ENCODE measurements around the gene KIF26A. TPM values are rescaled to one million over a fixed set of nuclear protein-coding genes. Genes with fewer than 3 reads are reported as not detected.
"Not testable (repeated sequence)": the region's sequence is repeated elsewhere in the genome, so short reads cannot be mapped to it uniquely, and the experiment has no call there.

KIF26A gene
- total RNA-seq, 1 donor from 2014 or later: 20.0 TPM

DNA sequence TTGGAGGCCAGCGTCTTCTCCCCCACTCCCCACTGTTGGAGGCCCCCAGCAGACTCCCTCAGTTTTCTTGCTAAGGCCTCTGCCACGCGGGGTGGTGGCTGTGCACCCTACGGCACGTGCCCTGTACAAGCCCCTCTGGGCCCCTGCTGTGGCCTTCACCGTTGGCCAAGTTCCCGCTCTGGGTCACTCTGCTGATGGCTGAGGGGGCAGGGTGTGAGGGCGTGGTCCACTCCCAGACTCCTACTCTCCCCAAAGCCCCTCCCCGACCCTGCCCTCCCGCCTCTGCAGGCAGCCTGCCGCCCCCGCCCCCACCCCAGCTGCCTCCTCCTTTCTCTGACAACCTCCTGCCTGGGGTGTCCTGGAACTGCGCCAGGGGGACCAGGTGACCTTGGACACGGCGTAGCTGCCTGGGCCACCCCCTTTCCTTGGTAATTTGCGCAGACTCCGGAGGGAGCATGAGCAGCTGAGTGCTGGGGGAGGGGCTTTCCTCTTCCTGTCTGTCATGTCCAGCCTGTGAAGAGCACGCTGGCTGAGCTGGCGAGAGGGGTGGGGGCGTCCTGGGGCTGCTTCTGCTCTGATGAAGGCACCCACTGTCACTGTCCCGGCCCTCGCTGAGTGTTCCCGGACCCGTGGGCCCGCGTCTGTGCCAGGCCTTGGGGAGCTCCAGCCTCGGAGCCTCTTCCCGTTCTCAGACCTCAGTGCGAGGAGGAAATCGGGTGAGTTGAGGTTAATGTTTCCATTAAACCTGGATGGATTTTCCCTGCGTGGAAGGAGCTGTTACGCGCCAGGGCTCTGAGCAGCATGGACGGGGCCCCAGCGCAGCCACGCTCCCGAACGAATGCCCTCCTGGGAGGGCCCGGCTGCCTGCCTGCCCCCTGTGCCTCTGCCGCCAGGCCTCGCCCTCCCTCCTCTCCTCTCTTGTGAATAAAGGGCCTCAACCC lies 85.0 kb downstream of the KIF26A start:
- H3K4me3 Mint-ChIP-seq: peak overlapping the region; percentile 68
- H3K36me3 Mint-ChIP-seq: no peaks in the 10 kb centered on the region
- peaks cover 6% of the 10 kb centered on the region for H3K9me3 Mint-ChIP-seq
- peaks cover 6% of the 10 kb centered on the region for H3K27me3 Mint-ChIP-seq (ENCODE audit: low read depth)
- TF ChIP-seq CTCF (IDR thresholded peaks at IDR 0.05; ENCODE audit: unreplicated experiment): no peak
- peak overlapping the region; percentile 92 for H3K27ac Mint-ChIP-seq
- H3K4me1 Mint-ChIP-seq: peaks cover 32% of the 10 kb centered on the region
- DNase-seq (ENCODE audit: low spot score in 2 of 2, unreplicated experiment in 2 of 2): no peak

GRCh38 chr14:104224131-104224505 lies 85.7 kb downstream of the KIF26A start:
- peak overlapping the region; percentile 92 for H3K27ac Mint-ChIP-seq
- no peak for TF ChIP-seq CTCF (IDR thresholded peaks at IDR 0.05; ENCODE audit: unreplicated experiment)
- H3K9me3 Mint-ChIP-seq: peaks cover 6% of the 10 kb centered on the region
- no peak for DNase-seq (ENCODE audit: low spot score in 2 of 2, unreplicated experiment in 2 of 2)
- H3K36me3 Mint-ChIP-seq: no peaks in the 10 kb centered on the region
- peaks cover 32% of the 10 kb centered on the region for H3K4me1 Mint-ChIP-seq
- H3K4me3 Mint-ChIP-seq: peak overlapping the region; percentile 68
- peaks cover 6% of the 10 kb centered on the region for H3K27me3 Mint-ChIP-seq (ENCODE audit: low read depth)

GRCh38 chr14:104224506-104225277 lies 86.3 kb downstream of the KIF26A start:
- Mint-ChIP-seq H3K9me3 (peaks cover 6% of the 10 kb centered on the region), H3K4me3 (peak overlapping the region; percentile 68), H3K4me1 (peaks cover 32% of the 10 kb centered on the region), H3K36me3 (no peaks in the 10 kb centered on the region), H3K27me3 (ENCODE audit: low read depth) (peaks cover 6% of the 10 kb centered on the region), H3K27ac (peak overlapping the region; percentile 92)
- peak in 1 of 2 experiments; percentile 63 for DNase-seq (ENCODE audit: low spot score in 2 of 2, unreplicated experiment in 2 of 2)
- peak; percentile 68 for TF ChIP-seq CTCF (IDR thresholded peaks at IDR 0.05; ENCODE audit: unreplicated experiment)

DNA sequence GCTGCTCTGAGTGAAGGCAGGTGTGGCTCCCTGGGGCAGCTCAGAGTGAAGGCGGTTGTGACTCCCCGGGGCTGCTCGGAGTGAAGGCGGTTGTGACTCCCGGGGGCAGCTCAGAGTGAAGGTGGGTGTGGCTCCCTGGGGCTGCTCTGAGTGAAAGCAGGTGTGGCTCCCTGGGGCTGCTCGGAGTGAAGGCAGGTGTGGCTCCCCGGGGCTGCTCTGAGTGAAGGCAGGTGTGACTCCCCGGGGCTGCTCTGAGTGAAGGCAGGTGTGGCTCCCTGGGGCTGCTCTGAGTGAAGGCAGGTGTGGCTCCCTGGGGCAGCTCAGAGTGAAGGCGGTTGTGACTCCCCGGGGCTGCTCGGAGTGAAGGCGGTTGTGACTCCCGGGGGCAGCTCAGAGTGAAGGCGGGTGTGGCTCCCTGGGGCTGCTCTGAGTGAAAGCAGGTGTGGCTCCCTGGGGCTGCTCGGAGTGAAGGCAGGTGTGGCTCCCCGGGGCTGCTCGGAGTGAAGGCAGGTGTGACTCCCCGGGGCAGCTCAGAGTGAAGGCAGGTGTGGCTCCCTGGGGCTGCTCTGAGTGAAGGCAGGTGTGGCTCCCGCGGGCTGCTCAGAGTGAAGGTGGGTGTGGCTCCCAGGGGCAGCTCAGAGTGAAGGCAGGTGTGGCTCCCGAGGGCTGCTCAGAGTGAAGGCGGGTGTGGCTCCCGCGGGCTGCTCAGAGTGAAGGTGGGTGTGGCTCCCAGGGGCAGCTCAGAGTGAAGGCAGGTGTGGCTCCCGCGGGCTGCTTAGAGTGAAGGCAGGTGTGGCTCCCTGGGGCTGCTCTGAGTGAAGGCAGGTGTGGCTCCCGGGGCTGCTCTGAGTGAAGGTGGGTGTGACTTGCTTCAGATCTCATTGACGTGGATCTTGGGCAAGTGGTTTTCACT lies 87.1 kb downstream of the KIF26A start:
- H3K4me3 Mint-ChIP-seq: not testable (repeated sequence)

DNA sequence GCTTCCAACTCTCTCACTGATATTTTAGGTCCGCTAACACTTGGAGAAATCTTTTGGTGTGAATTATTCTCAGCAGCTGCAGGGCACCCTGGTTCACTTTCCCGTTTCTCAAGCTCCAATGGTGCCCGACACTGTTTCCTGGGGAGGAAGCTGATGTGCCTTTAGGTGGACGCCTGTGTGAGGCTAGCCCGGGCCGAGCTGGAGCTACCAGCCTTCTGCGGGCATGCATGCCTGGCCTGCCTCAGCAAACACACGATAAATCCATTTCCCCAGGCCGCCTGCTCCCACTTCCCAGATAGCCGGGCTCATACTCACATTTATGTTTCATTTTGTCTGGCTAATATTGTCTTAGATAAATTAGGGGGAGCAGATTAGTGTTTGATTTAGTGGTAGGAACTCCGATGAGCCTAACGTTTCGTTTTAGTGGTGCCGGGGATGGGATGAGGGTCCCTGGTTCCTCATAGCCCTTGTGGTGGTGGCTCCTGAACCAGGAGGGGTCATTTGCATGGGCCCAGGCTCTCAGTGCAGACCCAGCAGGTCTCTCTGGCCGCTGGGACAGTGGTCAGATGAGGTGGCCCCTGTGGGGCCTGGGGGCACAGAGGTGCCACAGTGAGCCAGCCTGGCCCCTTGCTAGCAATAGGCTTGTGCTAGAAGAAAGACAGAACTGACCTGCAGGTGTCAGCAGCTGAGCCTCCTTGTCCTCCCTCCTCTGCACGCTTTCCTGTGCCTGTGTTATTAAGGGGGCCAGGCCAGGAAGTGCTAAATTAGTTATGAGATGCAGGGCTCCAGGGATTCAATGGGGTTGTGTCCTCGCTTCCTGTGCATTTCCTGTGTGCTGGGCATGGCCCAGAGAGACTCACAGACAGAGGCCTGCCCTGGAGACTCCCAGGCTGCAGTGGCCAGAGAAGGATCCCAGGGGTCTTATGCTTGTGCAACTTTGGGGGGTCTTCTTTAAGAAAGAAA lies 88.3 kb downstream of the KIF26A start:
- no peak for DNase-seq (ENCODE audit: low spot score in 2 of 2, unreplicated experiment in 2 of 2)
- no peaks in the 10 kb centered on the region for H3K36me3 Mint-ChIP-seq
- peaks cover 6% of the 10 kb centered on the region for H3K9me3 Mint-ChIP-seq
- TF ChIP-seq CTCF (IDR thresholded peaks at IDR 0.05; ENCODE audit: unreplicated experiment): no peak
- peaks cover 3% of the 10 kb centered on the region for H3K27me3 Mint-ChIP-seq (ENCODE audit: low read depth)
- H3K4me1 Mint-ChIP-seq: peaks cover 32% of the 10 kb centered on the region
- H3K27ac Mint-ChIP-seq: no peak overlapping the region
- H3K4me3 Mint-ChIP-seq: no peak overlapping the region

More for the DNA sequence above, 87.1 kb downstream of the KIF26A start:
- peaks cover 32% of the 10 kb centered on the region for H3K4me1 Mint-ChIP-seq
- not testable (repeated sequence) for H3K27me3 Mint-ChIP-seq (ENCODE audit: low read depth); DNase-seq (ENCODE audit: low spot score in 2 of 2, unreplicated experiment in 2 of 2); H3K27ac Mint-ChIP-seq; H3K9me3 Mint-ChIP-seq; H3K36me3 Mint-ChIP-seq
